Measurements from ENCODE around the gene NMT1.

Gene NMT1

GRCh38 chr17:45042346-45043120, 18.6 kb upstream of the NMT1 start:
- CTCF ChIA-PET = interaction anchor here (0.8 to 9.0 kb wide), 4 partner anchors 22 to 122 kb away, joined by 3 to 74 read pairs (median 4); partner anchors contain the start of gene ACBD4
- DNase-seq (ENCODE audit: low read depth, low spot score) = no peak

GRCh38 chr17:45043813-45044540, 17.1 kb upstream of the NMT1 start:
- ChIA-PET POLR2A (interaction anchor here (0.6 kb wide), 1 partner anchor 36 kb away, joined by 3 read pairs; no protein-coding TSS in a partner anchor), CTCF (interaction anchor here (0.7 to 9.0 kb wide), 3 partner anchors 9 to 124 kb away, joined by 3 to 74 read pairs (median 5); no protein-coding TSS in a partner anchor)
- no peak overlapping the region for H3K4me3 ChIP-seq (ENCODE audit: low read depth, low read length)
- TF ChIP-seq, protein P1, sequence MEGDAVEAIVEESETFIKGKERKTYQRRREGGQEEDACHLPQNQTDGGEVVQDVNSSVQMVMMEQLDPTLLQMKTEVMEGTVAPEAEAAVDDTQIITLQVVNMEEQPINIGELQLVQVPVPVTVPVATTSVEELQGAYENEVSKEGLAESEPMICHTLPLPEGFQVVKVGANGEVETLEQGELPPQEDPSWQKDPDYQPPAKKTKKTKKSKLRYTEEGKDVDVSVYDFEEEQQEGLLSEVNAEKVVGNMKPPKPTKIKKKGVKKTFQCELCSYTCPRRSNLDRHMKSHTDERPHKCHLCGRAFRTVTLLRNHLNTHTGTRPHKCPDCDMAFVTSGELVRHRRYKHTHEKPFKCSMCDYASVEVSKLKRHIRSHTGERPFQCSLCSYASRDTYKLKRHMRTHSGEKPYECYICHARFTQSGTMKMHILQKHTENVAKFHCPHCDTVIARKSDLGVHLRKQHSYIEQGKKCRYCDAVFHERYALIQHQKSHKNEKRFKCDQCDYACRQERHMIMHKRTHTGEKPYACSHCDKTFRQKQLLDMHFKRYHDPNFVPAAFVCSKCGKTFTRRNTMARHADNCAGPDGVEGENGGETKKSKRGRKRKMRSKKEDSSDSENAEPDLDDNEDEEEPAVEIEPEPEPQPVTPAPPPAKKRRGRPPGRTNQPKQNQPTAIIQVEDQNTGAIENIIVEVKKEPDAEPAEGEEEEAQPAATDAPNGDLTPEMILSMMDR (IDR thresholded peaks at IDR 0.05; ENCODE audit: insufficient read depth, low read length, missing control alignments) = no peak
- DNase-seq (ENCODE audit: low read depth, low spot score) = no peak

More at GRCh38 chr17:45042346-45043120, 18.6 kb upstream of the NMT1 start:
- no peak overlapping the region for H3K4me3 ChIP-seq (ENCODE audit: low read depth, low read length)
- TF ChIP-seq, protein P1 (IDR thresholded peaks at IDR 0.05; ENCODE audit: insufficient read depth, low read length, missing control alignments) = no peak
- POLR2A ChIA-PET = no interaction called here

- POLR2A ChIA-PET = no interaction called here
- no peak for DNase-seq (ENCODE audit: low read depth, low spot score)
- TF ChIP-seq, protein P1 (IDR thresholded peaks at IDR 0.05; ENCODE audit: insufficient read depth, low read length, missing control alignments) = no peak
- CTCF ChIA-PET = interaction anchor here (1.0 to 9.0 kb wide), 5 partner anchors 26 to 272 kb away, joined by 3 to 74 read pairs (median 4); partner anchors contain the start of gene ACBD4
- no peak overlapping the region for H3K4me3 ChIP-seq (ENCODE audit: low read depth, low read length)
Observed at GRCh38 chr17:45046537-45047125, 14.5 kb upstream of the NMT1 start.

DNA sequence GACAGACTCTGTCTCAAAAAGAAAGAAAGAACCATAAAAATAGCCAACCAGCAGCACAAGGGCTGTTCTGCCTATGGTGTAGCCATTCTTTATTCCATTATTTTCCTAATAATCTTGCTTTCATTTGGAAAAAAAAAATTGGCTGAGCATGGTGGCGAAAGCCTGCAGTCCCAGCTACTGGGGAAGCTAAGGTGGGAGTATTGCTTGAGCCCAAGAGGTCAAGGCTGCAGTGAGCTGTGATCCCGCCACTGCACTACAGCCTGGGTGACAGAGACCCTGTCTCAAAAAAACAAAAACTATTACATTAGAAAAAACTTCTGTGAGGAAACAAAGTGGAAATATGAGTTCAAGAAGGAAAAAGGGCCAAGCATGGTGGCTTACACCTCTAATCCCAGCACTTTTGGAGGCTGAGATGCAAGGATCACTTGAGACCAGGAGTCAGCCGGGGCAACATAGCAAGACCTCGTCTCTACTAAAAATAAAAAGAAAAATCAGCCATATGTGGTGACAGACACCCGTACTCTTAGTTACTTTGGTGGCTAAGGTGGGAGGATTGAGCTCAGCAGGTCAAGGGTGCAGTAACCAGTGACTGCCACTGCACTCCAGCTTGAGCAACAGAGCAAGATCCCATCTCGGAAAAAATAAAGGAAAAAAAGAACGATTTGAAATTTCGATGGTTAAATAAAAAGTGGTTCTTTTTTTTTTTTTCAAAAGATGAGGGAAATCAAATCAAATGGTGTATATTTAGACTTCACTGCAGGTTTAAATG, 12.1 kb upstream of the NMT1 start:
- CTCF ChIA-PET = interaction anchor here (1.2 to 9.0 kb wide), 5 partner anchors 11 to 86 kb away, joined by 4 to 74 read pairs (median 5); partner anchors contain the start of gene ACBD4
- H3K4me3 ChIP-seq (ENCODE audit: low read depth, low read length) = no peak overlapping the region
- TF ChIP-seq, protein P1 (IDR thresholded peaks at IDR 0.05; ENCODE audit: insufficient read depth, low read length, missing control alignments) = peak; percentile 28
- DNase-seq (ENCODE audit: low read depth, low spot score) = no peak
- POLR2A ChIA-PET = no interaction called here

DNA sequence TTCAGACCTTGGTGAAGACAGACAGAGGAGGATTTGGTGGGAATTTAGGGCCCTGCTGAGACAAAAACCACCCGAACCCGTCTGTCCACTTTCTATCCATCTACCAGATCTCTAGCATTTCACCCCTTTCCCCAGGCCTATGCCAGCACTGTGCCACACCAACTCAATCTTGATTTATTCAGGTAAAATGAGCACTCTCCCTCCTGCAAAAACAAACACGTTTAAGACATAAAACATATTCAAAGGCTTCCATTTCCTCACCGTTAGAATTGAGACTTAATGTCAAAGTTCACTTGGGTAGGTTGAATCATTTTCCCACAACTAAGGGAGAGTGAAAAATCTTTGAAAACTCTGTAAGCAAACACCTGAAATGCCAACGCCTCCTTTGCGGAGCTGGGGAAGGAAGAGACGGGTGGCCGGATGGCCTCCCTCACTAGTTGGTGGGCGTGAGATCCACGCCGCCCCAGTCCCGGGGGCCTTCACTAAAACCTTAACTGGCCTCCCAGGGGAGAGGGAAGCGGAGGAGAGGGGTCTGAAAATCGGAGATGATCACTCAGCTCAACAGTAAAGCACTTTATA, 10.5 kb upstream of the NMT1 start:
- peak overlapping the region; percentile 66 for H3K4me3 ChIP-seq (ENCODE audit: low read depth, low read length)
- TF ChIP-seq, protein P1 (IDR thresholded peaks at IDR 0.05; ENCODE audit: insufficient read depth, low read length, missing control alignments) = no peak
- CTCF ChIA-PET = interaction anchor here (0.6 to 2.4 kb wide), 8 partner anchors 15 to 271 kb away, joined by 3 to 16 read pairs (median 4); partner anchors contain the start of gene ACBD4
- no peak for DNase-seq (ENCODE audit: low read depth, low spot score)
- POLR2A ChIA-PET = interaction anchor here (0.5 to 1.8 kb wide), 4 partner anchors 10 to 83 kb away, joined by 3 to 7 read pairs (median 4); partner anchors contain the start of genes C1QL1 and NMT1
